ENCODE measurements around the gene ETV5.
"Not testable (repeated sequence)": the region's sequence is repeated elsewhere in the genome, so short reads cannot be mapped to it uniquely, and the experiment has no call there.

Gene ETV5

GRCh38 chr3:186025161-186025560 is 83.7 kb downstream of the ETV5 start:
- Histone ChIP-seq H3K27me3 (ENCODE audit: insufficient read depth, low read length, poor library complexity) (no peaks in the 10 kb centered on the region), H3K4me2 (ENCODE audit: low read length) (no peak overlapping the region), H4K8ac (ENCODE audit: low read depth, low read length) (no peak overlapping the region), H3K36me3 (ENCODE audit: control insufficient read depth, insufficient read depth, low read length) (no peaks in the 10 kb centered on the region), H2BK5ac (ENCODE audit: low read length) (no peak overlapping the region), H2AK5ac (ENCODE audit: low read length) (no peak overlapping the region), H3K4ac (ENCODE audit: low read depth, low read length) (no peak overlapping the region), H3K23ac (ENCODE audit: low read length) (no peak overlapping the region), H3K9ac (ENCODE audit: low read length) (no peak overlapping the region), H3K27ac (ENCODE audit: low read depth, low read length) (no peak overlapping the region), H4K5ac (ENCODE audit: low read length) (no peak overlapping the region), H3K79me1 (ENCODE audit: low read length) (no peaks in the 10 kb centered on the region), H3K56ac (ENCODE audit: low read length) (no peak overlapping the region), H3K18ac (ENCODE audit: low read length) (no peak overlapping the region), H3K79me2 (ENCODE audit: control insufficient read depth, insufficient read depth, low read length) (no peaks in the 10 kb centered on the region), H3K4me3 (ENCODE audit: low read length) (no peak overlapping the region), H3K4me1 (ENCODE audit: control insufficient read depth, low read depth, low read length) (no peaks in the 10 kb centered on the region), H2BK120ac (ENCODE audit: low read depth, low read length) (no peak overlapping the region), H2BK15ac (replicated peaks; ENCODE audit: low read depth) (no peak overlapping the region)
- WGBS (ENCODE audit: extremely low coverage, insufficient coverage, low lambda C conversion rate): no CpG with 5 or more reads among the region's 5 CpGs
- DNase-seq: no peak

- H3K4me3 ChIP-seq (ENCODE audit: low read length): no peak overlapping the region
- no peak overlapping the region for H2BK120ac ChIP-seq (ENCODE audit: low read depth, low read length)
- H3K23ac ChIP-seq (ENCODE audit: low read length): no peak overlapping the region
- no peak overlapping the region for H3K4me2 ChIP-seq (ENCODE audit: low read length)
- no peak overlapping the region for H2BK5ac ChIP-seq (ENCODE audit: low read length)
- H3K79me1 ChIP-seq (ENCODE audit: low read length): no peaks in the 10 kb centered on the region
- no peaks in the 10 kb centered on the region for H3K4me1 ChIP-seq (ENCODE audit: control insufficient read depth, low read depth, low read length)
- no peak overlapping the region for H2BK15ac ChIP-seq (replicated peaks; ENCODE audit: low read depth)
- H3K79me2 ChIP-seq (ENCODE audit: control insufficient read depth, insufficient read depth, low read length): no peaks in the 10 kb centered on the region
- H4K8ac ChIP-seq (ENCODE audit: low read depth, low read length): no peak overlapping the region
- no peaks in the 10 kb centered on the region for H3K27me3 ChIP-seq (ENCODE audit: insufficient read depth, low read length, poor library complexity)
- DNase-seq: no peak
- no peak overlapping the region for H3K27ac ChIP-seq (ENCODE audit: low read depth, low read length)
- no peak overlapping the region for H2AK5ac ChIP-seq (ENCODE audit: low read length)
- H3K18ac ChIP-seq (ENCODE audit: low read length): no peak overlapping the region
- no peak overlapping the region for H4K5ac ChIP-seq (ENCODE audit: low read length)
- no CpG with 5 or more reads among the region's 6 CpGs for WGBS (ENCODE audit: extremely low coverage, insufficient coverage, low lambda C conversion rate)
- H3K9ac ChIP-seq (ENCODE audit: low read length): no peak overlapping the region
- no peaks in the 10 kb centered on the region for H3K36me3 ChIP-seq (ENCODE audit: control insufficient read depth, insufficient read depth, low read length)
- no peak overlapping the region for H3K4ac ChIP-seq (ENCODE audit: low read depth, low read length)
- no peak overlapping the region for H3K56ac ChIP-seq (ENCODE audit: low read length)
Measured at GRCh38 chr3:186024210-186024609, 84.7 kb downstream of the ETV5 start.

GRCh38 chr3:186022931-186023330 is 86.0 kb downstream of the ETV5 start:
- Histone ChIP-seq H3K4me3 (ENCODE audit: low read length) (no peak overlapping the region), H3K56ac (ENCODE audit: low read length) (no peak overlapping the region), H2AK5ac (ENCODE audit: low read length) (no peak overlapping the region), H3K79me1 (ENCODE audit: low read length) (no peaks in the 10 kb centered on the region), H3K27me3 (ENCODE audit: insufficient read depth, low read length, poor library complexity) (no peaks in the 10 kb centered on the region), H3K4me2 (ENCODE audit: low read length) (no peak overlapping the region), H3K23ac (ENCODE audit: low read length) (no peak overlapping the region), H2BK120ac (ENCODE audit: low read depth, low read length) (no peak overlapping the region), H3K79me2 (ENCODE audit: control insufficient read depth, insufficient read depth, low read length) (no peaks in the 10 kb centered on the region), H4K5ac (ENCODE audit: low read length) (no peak overlapping the region), H3K9ac (ENCODE audit: low read length) (no peak overlapping the region), H4K8ac (ENCODE audit: low read depth, low read length) (no peak overlapping the region), H3K4me1 (ENCODE audit: control insufficient read depth, low read depth, low read length) (no peaks in the 10 kb centered on the region), H3K4ac (ENCODE audit: low read depth, low read length) (no peak overlapping the region), H3K27ac (ENCODE audit: low read depth, low read length) (no peak overlapping the region), H2BK15ac (replicated peaks; ENCODE audit: low read depth) (no peak overlapping the region), H2BK5ac (ENCODE audit: low read length) (no peak overlapping the region), H3K36me3 (ENCODE audit: control insufficient read depth, insufficient read depth, low read length) (no peaks in the 10 kb centered on the region), H3K18ac (ENCODE audit: low read length) (no peak overlapping the region)
- no CpG with 5 or more reads among the region's 3 CpGs for WGBS (ENCODE audit: extremely low coverage, insufficient coverage, low lambda C conversion rate)
- no peak for DNase-seq

GRCh38 chr3:186021673-186022362 is 87.1 kb downstream of the ETV5 start:
- Histone ChIP-seq H2AK5ac (ENCODE audit: low read length) (no peak overlapping the region), H3K79me2 (ENCODE audit: control insufficient read depth, insufficient read depth, low read length) (no peaks in the 10 kb centered on the region), H3K4ac (ENCODE audit: low read depth, low read length) (no peak overlapping the region), H3K56ac (ENCODE audit: low read length) (no peak overlapping the region), H3K27me3 (ENCODE audit: insufficient read depth, low read length, poor library complexity) (no peaks in the 10 kb centered on the region), H3K36me3 (ENCODE audit: control insufficient read depth, insufficient read depth, low read length) (no peaks in the 10 kb centered on the region), H3K23ac (ENCODE audit: low read length) (no peak overlapping the region), H3K9ac (ENCODE audit: low read length) (no peak overlapping the region), H3K18ac (ENCODE audit: low read length) (no peak overlapping the region), H2BK120ac (ENCODE audit: low read depth, low read length) (no peak overlapping the region), H3K4me2 (ENCODE audit: low read length) (no peak overlapping the region), H2BK15ac (replicated peaks; ENCODE audit: low read depth) (no peak overlapping the region), H3K79me1 (ENCODE audit: low read length) (no peaks in the 10 kb centered on the region), H4K5ac (ENCODE audit: low read length) (no peak overlapping the region), H4K8ac (ENCODE audit: low read depth, low read length) (no peak overlapping the region), H3K27ac (ENCODE audit: low read depth, low read length) (no peak overlapping the region), H3K4me1 (ENCODE audit: control insufficient read depth, low read depth, low read length) (no peaks in the 10 kb centered on the region), H3K4me3 (ENCODE audit: low read length) (no peak overlapping the region), H2BK5ac (ENCODE audit: low read length) (no peak overlapping the region)
- peak; percentile 80 for DNase-seq
- WGBS (ENCODE audit: extremely low coverage, insufficient coverage, low lambda C conversion rate): no CpG with 5 or more reads among the region's 8 CpGs

DNA sequence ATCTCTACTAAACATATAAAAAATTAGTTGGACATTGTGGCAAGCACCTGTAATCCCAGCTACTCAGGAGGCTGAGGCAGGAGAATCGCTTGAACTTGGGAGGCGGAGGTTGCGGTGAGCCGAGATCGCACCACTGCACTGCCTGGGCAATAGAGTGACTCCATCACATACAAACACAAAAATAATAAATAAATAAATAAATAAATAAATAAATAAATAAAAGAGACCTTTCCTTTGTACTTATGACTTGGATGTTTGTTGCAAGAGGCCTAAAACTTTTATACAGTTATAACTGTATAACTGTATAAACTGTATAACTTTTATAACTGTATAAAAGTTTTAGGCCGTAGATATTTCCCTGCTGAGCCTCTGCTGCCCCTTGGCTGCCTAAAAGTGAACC is 87.6 kb downstream of the ETV5 start:
- not testable (repeated sequence) for DNase-seq; H2BK5ac ChIP-seq (ENCODE audit: low read length); H3K36me3 ChIP-seq (ENCODE audit: control insufficient read depth, insufficient read depth, low read length); H4K8ac ChIP-seq (ENCODE audit: low read depth, low read length); H2BK15ac ChIP-seq (replicated peaks; ENCODE audit: low read depth); H3K79me2 ChIP-seq (ENCODE audit: control insufficient read depth, insufficient read depth, low read length); H2AK5ac ChIP-seq (ENCODE audit: low read length); H3K4me1 ChIP-seq (ENCODE audit: control insufficient read depth, low read depth, low read length); H3K18ac ChIP-seq (ENCODE audit: low read length); H4K5ac ChIP-seq (ENCODE audit: low read length); H3K56ac ChIP-seq (ENCODE audit: low read length); H3K23ac ChIP-seq (ENCODE audit: low read length); H2BK120ac ChIP-seq (ENCODE audit: low read depth, low read length); H3K4ac ChIP-seq (ENCODE audit: low read depth, low read length); H3K4me2 ChIP-seq (ENCODE audit: low read length); H3K79me1 ChIP-seq (ENCODE audit: low read length); H3K27ac ChIP-seq (ENCODE audit: low read depth, low read length); H3K27me3 ChIP-seq (ENCODE audit: insufficient read depth, low read length, poor library complexity); H3K4me3 ChIP-seq (ENCODE audit: low read length); H3K9ac ChIP-seq (ENCODE audit: low read length)
- WGBS (ENCODE audit: extremely low coverage, insufficient coverage, low lambda C conversion rate): no CpG with 5 or more reads among the region's 6 CpGs

DNA sequence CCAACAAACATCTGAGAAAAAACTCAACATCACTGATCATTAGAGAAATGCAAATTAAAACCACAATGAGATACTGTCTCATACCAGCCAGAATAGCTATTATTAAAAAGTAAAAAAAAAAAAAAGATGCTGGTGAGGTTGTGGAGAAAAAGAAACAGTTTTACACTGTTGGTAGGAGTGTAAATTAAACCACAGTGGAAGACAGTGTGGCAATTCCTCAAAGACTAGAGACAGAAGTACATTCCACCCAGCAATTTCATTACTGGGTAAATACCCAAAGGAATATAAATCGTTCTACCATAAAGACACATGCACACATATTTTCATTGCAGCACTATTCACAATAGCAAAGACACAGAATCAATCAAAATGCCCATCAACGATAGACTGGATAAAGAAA is 89.6 kb downstream of the ETV5 start:
- not testable (repeated sequence) for H4K5ac ChIP-seq (ENCODE audit: low read length); H3K27ac ChIP-seq (ENCODE audit: low read depth, low read length); H2BK15ac ChIP-seq (replicated peaks; ENCODE audit: low read depth); H3K27me3 ChIP-seq (ENCODE audit: insufficient read depth, low read length, poor library complexity); H3K23ac ChIP-seq (ENCODE audit: low read length); H2AK5ac ChIP-seq (ENCODE audit: low read length); H3K56ac ChIP-seq (ENCODE audit: low read length); H3K4me3 ChIP-seq (ENCODE audit: low read length); H3K9ac ChIP-seq (ENCODE audit: low read length); H3K36me3 ChIP-seq (ENCODE audit: control insufficient read depth, insufficient read depth, low read length); H2BK120ac ChIP-seq (ENCODE audit: low read depth, low read length); H3K79me2 ChIP-seq (ENCODE audit: control insufficient read depth, insufficient read depth, low read length); H2BK5ac ChIP-seq (ENCODE audit: low read length); H3K4ac ChIP-seq (ENCODE audit: low read depth, low read length); H3K18ac ChIP-seq (ENCODE audit: low read length); H3K4me1 ChIP-seq (ENCODE audit: control insufficient read depth, low read depth, low read length); DNase-seq; H4K8ac ChIP-seq (ENCODE audit: low read depth, low read length); H3K79me1 ChIP-seq (ENCODE audit: low read length); H3K4me2 ChIP-seq (ENCODE audit: low read length)
- WGBS (ENCODE audit: extremely low coverage, insufficient coverage, low lambda C conversion rate): no CpG with 5 or more reads among the region's 2 CpGs
